OCI-LY3 (cell line): ENCODE data around the gene KCNK7.

Experiments
- H2AFZ ChIP-seq: fragments of 200-600, 300-600 bp; shearing (Covaris generic); 2 replicates; pipeline ENCODE4 v1.6.0; 2014; ENCODE audit warnings: antibody characterized with exemption, low read depth, low read length
- H3K27ac ChIP-seq: fragments of 200-600, 300-600 bp; sonication (generic); 2 replicates; pipeline ENCODE4 v1.5.1; 2014; ENCODE audit warnings: mild to moderate bottlenecking, low read length, moderate library complexity, mixed read lengths
- H3K27me3 ChIP-seq: fragments of 200-600, 300-600 bp; sonication (generic); 2 replicates; pipeline ENCODE4 v1.6.1; 2014; ENCODE audit warnings: low read depth, low read length, mixed read lengths
- H3K36me3 ChIP-seq: fragments of 200-600, 300-600 bp; sonication (generic); replicated peaks from 2 replicates; pipeline ENCODE3; 2014; ENCODE audit warnings: low read depth, low read length, mixed read lengths
- H3K4me1 ChIP-seq: fragments of 300-600, 200-600 bp; sonication (generic); 2 replicates; pipeline ENCODE4 v1.6.1; 2014; ENCODE audit warnings: low read length, mixed read lengths
- H3K4me2 ChIP-seq: fragments of 200-600, 300-600 bp; sonication (generic); 2 replicates; pipeline ENCODE4 v1.6.1; 2014; ENCODE audit warnings: low read length, mixed read lengths
- H3K4me3 ChIP-seq: fragments of 300-600, 200-600 bp; sonication (generic); 2 replicates; pipeline ENCODE4 v1.5.1; 2014; ENCODE audit warnings: antibody characterized with exemption, mild to moderate bottlenecking, low read length, moderate library complexity
- H3K79me2 ChIP-seq: fragments of 300-600, 200-600 bp; shearing (Covaris generic); 2 replicates; pipeline ENCODE4 v1.6.1; 2014; ENCODE audit warnings: mild to moderate bottlenecking, low read length, mixed read lengths
- H3K9ac ChIP-seq: fragments of 300-600, 200-600 bp; shearing (Covaris generic); 2 replicates; pipeline ENCODE4 v1.6.0; 2014; ENCODE audit warnings: mild to moderate bottlenecking, low read length, moderate library complexity
- H3K9me3 ChIP-seq: fragments of 200-600, 300-600 bp; shearing (Covaris generic); 2 replicates; pipeline ENCODE4 v1.6.1; 2014; ENCODE audit warnings: low read length, mixed read lengths; ENCODE audit not compliant: insufficient read depth
- H4K20me1 ChIP-seq: fragments of 200-600, 300-600 bp; sonication (generic); 2 replicates; pipeline ENCODE4 v1.6.1; 2016; ENCODE audit warnings: low read length, mixed read lengths; ENCODE audit not compliant: insufficient read depth
- EZH2phosphoT487 ChIP-seq: fragments of 200-600 bp; shearing (Covaris generic); IDR thresholded peaks from 2 replicates; pipeline ENCODE4 v1.6.1; 2018; ENCODE audit warnings: antibody characterized with exemption, mixed run types, low read depth
- TF ChIP-seq, protein P1 (sequence below): fragments of 200-600, 300-600 bp; sonication (generic); IDR thresholded peaks from 2 replicates; pipeline ENCODE4 v1.5.1; 2014; ENCODE audit warnings: antibody characterized with exemption, low read length, low read depth

Gene KCNK7

DNA sequence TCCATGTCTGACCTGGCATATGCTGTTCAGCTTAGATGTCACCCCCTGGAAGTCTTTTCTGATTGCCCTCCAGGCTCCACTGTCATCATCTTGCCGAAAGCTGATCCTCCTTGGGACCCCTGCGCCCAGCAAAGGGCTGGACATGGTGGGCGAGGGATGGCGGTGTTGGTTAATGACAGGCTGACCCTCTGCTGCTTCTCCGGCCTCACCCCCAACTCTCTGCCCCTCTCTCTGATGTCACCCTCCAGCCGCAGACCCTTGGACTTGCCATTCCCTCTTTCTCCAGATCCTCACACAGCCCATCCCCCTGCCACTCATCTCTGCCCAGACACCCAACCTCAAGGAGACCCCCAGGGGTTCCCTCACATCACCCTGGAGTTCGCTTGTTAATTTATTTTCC, 17.5 kb downstream of the KCNK7 start:
- Histone ChIP-seq H3K9me3 (no peaks in the 10 kb centered on the region), H3K4me1 (peaks cover 35% of the 10 kb centered on the region), H2AFZ (no peak overlapping the region), H3K4me3 (no peak overlapping the region), H3K79me2 (peaks cover 19% of the 10 kb centered on the region), H4K20me1 (peaks cover 2% of the 10 kb centered on the region; the same call in 1 of the 2 replicates), H3K36me3 (peaks cover 13% of the 10 kb centered on the region), H3K27me3 (no peaks in the 10 kb centered on the region), H3K9ac (peak overlapping the region; percentile 87; the same call in 1 of the 2 replicates), H3K27ac (no peak overlapping the region), H3K4me2 (peak overlapping the region; percentile 98)
- TF ChIP-seq, protein P1, sequence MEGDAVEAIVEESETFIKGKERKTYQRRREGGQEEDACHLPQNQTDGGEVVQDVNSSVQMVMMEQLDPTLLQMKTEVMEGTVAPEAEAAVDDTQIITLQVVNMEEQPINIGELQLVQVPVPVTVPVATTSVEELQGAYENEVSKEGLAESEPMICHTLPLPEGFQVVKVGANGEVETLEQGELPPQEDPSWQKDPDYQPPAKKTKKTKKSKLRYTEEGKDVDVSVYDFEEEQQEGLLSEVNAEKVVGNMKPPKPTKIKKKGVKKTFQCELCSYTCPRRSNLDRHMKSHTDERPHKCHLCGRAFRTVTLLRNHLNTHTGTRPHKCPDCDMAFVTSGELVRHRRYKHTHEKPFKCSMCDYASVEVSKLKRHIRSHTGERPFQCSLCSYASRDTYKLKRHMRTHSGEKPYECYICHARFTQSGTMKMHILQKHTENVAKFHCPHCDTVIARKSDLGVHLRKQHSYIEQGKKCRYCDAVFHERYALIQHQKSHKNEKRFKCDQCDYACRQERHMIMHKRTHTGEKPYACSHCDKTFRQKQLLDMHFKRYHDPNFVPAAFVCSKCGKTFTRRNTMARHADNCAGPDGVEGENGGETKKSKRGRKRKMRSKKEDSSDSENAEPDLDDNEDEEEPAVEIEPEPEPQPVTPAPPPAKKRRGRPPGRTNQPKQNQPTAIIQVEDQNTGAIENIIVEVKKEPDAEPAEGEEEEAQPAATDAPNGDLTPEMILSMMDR: no peak
- no peak for TF ChIP-seq EZH2phosphoT487

DNA sequence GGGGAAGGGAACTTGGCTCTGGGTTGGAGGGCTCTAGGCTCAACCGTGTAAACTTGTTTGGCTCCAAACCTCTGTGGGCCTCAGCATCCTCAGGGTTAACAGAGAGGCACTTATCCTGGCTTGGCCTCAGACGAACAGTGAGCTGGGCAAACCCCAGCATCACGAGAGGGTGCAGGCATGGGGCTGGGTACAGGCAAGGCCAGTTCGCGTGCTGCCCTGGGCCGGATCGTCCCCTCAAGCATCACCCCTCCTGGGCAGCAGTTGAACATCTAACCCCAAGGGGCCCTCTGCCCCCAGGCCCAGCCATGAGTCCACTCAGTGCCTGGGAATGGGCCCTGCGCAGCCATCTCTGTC, 17.9 kb downstream of the KCNK7 start:
- Histone ChIP-seq H3K4me2 (peak overlapping the region; percentile 98), H3K27ac (peak overlapping the region; percentile 8; the same call in 1 of the 2 replicates), H4K20me1 (peaks cover 5% of the 10 kb centered on the region; the same call in 1 of the 2 replicates), H3K36me3 (peaks cover 13% of the 10 kb centered on the region), H3K27me3 (no peaks in the 10 kb centered on the region), H2AFZ (no peak overlapping the region), H3K9ac (peak overlapping the region; percentile 87), H3K9me3 (no peaks in the 10 kb centered on the region), H3K79me2 (peaks cover 23% of the 10 kb centered on the region), H3K4me1 (peaks cover 38% of the 10 kb centered on the region), H3K4me3 (peak overlapping the region; percentile 81)
- TF ChIP-seq, protein P1: no peak
- TF ChIP-seq EZH2phosphoT487: no peak

DNA sequence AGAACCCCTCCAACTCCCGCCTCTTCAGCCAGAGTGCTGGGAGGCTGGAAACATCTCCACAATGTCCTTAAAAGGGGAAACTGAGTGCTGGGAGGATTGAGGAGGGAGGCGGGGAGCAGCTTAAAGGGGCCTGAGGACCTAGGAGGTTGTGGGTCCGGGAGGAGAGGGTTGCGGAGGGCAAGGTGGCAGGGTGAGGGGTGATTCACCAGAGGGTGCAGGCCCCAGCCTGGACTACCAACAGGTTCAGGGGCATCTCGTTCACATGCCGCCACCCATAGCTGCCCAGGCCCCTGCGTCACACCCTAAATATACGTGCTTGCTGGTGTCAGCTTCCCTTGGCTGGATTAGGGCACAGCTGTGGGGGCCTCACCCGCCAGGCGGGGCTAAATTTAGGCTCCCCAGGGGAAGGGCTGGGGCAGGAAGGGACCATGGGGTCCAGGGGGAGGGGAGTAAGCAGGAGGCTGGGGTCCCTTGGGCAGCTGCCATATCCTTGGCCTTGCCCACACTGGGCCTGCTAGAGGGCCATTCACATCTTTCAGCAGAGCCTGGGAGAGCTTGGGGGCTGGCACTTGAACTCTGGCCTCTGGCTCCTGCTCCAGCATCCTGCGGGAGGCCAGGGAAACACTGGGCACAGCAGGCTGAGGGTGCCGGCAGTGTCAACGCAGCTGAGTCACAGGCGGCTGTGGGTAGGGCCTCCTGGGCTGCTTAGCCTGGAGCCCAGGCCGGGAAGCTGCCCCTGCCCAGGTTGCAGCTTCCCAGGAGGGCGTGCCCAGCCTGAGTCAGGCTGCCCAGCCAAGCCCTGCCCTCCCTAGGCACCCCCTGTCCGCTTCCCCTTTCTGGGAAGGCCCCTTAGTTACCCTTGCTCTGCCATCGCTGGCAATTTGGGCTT, 18.5 kb downstream of the KCNK7 start:
- Histone ChIP-seq H4K20me1 (peaks cover 5% of the 10 kb centered on the region; the same call in 1 of the 2 replicates), H3K9ac (peak overlapping the region; percentile 87), H3K9me3 (no peaks in the 10 kb centered on the region), H3K27ac (peak overlapping the region; percentile 8), H3K27me3 (no peaks in the 10 kb centered on the region), H3K79me2 (peaks cover 24% of the 10 kb centered on the region), H2AFZ (no peak overlapping the region), H3K4me1 (peaks cover 38% of the 10 kb centered on the region), H3K4me2 (peak overlapping the region; percentile 98), H3K36me3 (peaks cover 13% of the 10 kb centered on the region), H3K4me3 (peak overlapping the region; percentile 81)
- no peak for TF ChIP-seq EZH2phosphoT487
- TF ChIP-seq, protein P1: no peak

DNA sequence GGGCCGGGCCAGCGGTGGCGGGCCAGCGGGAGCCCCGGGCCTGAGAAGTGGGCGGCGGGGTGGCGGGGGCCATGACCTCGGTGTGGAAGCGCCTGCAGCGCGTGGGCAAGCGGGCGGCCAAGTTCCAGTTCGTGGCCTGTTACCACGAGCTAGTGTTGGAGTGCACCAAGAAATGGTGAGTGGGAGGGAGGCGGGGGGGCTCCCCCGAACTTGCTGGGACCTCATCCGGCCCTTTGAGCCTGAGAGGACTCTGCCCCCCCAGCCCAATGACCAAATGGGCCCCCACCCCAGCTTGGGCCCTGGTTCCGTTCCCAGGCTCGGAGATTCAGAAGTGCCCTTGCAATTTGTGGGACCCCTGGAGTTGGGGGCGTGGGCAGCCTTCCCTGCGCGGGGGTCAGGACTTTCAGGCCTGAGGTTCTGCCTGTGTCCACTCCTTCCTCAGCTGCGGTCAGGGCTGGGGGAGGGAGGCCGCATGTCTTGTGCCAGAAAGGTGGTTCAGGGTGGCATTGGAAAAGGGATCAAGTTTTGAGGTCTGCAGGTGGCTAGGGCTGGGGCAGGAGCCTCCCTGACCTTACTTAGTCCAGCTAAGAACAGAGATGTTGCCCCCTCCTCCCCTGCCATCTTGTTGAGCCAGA, 19.3 kb downstream of the KCNK7 start:
- peak overlapping the region; percentile 13; the same call in 1 of the 2 replicates for H3K27ac ChIP-seq

More for the DNA sequence above, 19.3 kb downstream of the KCNK7 start:
- peak overlapping the region; percentile 81 for H3K4me3 ChIP-seq
- no peaks in the 10 kb centered on the region for H3K9me3 ChIP-seq
- peak overlapping the region; percentile 98 for H3K4me2 ChIP-seq
- no peak overlapping the region for H2AFZ ChIP-seq
- H3K4me1 ChIP-seq: peaks cover 46% of the 10 kb centered on the region
- peak overlapping the region; percentile 87 for H3K9ac ChIP-seq
- peaks cover 10% of the 10 kb centered on the region for H3K36me3 ChIP-seq
- H3K27me3 ChIP-seq: no peaks in the 10 kb centered on the region
- peaks cover 12% of the 10 kb centered on the region for H4K20me1 ChIP-seq
- H3K79me2 ChIP-seq: peaks cover 32% of the 10 kb centered on the region
- TF ChIP-seq, protein P1: no peak
- TF ChIP-seq EZH2phosphoT487: no peak
